HG03354 (cell line): ENCODE results near the gene KIZ.

Source experiments
- ATAC-seq: cut with Tn5 transposase; IDR thresholded peaks from one replicate; pipeline ENCODE4 v1.9.1; 2021; ENCODE audit warnings: mild to moderate bottlenecking; ENCODE audit not compliant: unreplicated experiment, poor library complexity, severe bottlenecking

KIZ gene

GRCh38 chr20:21103582-21104465 is 22.1 kb upstream of the KIZ start:
- ATAC-seq, result no peak

DNA sequence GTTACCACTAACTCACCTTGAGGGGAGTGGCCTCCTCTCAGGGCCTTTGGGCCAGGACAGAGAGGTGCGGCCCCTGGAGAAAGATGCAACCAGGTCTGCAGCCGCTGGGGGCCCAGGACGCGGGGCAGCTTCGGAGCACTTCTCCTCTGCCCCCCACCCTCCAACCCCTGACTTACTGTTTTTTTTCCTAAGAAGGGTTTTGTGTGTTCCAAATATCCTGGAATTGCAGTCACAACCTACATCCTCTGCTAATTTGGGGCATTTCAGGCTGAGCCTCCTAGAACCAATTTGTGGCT is 21.5 kb upstream of the KIZ start:
- ATAC-seq, result no peak

GRCh38 chr20:21104921-21105320 is 21.0 kb upstream of the KIZ start:
- no peak for ATAC-seq

DNA sequence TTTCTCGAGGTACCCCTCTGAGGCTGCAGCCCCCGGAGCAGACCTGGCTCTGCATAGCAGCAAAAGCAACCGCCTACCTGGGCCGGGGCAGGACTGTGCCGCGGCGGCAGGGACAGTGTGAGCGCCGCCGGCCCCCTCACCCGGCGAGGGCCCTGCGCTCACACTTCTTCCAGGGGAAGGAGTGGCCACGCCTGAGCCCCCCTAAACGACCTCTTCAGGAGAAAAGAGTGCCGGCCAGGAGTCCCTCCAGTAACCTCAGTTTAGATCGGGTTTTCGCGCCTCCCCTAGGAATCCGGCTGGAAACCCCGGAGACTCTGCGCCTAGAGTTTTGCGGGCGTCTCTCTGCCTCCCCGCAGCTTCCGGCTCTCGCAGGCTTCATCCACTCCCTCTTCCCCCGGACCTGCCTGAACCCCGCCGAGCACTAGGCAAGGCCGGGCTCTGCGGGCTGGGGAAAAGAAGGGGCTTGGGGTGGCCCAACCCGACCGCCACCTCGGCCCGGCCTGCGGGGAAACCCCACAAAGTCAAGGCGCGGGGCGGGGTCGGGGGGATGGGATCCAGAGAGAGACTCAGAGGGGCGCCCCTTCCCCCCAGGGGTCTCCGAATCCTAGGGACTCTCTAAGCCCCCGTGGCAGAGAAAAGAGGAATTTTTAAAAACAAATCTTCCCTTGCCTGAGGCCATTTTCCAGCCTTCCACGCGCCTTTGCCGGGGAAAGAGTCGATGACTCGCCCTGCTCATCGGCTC is 20.3 kb upstream of the KIZ start:
- no peak for ATAC-seq

GRCh38 chr20:21106171-21107017 is 19.5 kb upstream of the KIZ start, which contains the start of gene LINC00237:
LINC00237 (minus strand) TSS chr20:21106358.
- no peak for ATAC-seq

DNA sequence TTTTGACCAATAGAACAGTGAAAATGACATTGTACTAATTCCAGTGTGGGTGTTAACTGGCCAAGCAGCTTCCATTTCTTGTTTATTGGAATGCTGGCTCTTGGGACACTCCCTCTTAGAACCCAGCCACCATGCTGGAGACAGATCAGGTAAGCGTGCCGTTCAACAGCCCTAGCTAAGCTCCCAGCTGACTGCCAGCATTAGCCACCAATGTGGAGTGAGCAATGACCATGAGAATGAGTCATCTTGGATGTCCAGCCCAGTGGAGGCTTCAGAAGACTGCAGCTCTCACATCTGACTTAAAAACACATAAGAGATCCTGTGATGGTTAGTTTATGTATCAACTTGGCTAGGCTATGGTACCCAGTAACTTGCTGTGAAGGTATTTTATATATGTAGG is 16.7 kb upstream of the KIZ start:
- no peak for ATAC-seq

- no peak for ATAC-seq
Observed at GRCh38 chr20:21110811-21111210, 15.1 kb upstream of the KIZ start.

- no peak for ATAC-seq
Observed at GRCh38 chr20:21111416-21111815, 14.5 kb upstream of the KIZ start.

- ATAC-seq, result no peak
Observed at GRCh38 chr20:21113697-21114096, 12.2 kb upstream of the KIZ start.

GRCh38 chr20:21114584-21114983 is 11.3 kb upstream of the KIZ start:
- no peak for ATAC-seq

GRCh38 chr20:21117521-21117920 is 8.4 kb upstream of the KIZ start:
- no peak for ATAC-seq

DNA sequence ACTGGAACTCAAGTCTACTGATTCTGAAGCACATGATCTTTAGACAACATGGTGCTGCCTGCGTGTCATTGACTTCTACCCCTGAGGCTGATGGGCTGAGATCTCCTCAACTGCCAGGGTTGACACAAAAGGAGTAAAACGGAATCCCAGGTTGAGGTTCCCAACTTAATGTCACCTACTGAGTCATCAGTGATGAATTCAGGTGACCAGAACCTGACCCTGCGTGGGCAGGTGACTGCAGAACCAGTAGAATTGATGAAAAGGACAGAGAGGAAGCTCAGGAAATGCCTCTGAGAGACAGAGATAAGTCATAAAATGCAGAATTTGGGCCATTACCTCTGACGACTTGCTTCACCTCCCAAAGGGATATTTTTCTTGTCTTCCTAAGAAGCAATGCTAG is 7.7 kb upstream of the KIZ start:
- ATAC-seq, result no peak

- ATAC-seq, result no peak
Observed at GRCh38 chr20:21118782-21119181, 7.1 kb upstream of the KIZ start.

GRCh38 chr20:21124190-21124589 is 1.7 kb upstream of the KIZ start:
- ATAC-seq, result no peak

GRCh38 chr20:21125072-21125848 is 622 bp upstream of the KIZ start:
- ATAC-seq, result peak; percentile 35

GRCh38 chr20:21126581-21126870 is 644 bp downstream of the KIZ start:
- no peak for ATAC-seq

GRCh38 chr20:21127201-21127981 is 1.5 kb downstream of the KIZ start:
- no peak for ATAC-seq

DNA sequence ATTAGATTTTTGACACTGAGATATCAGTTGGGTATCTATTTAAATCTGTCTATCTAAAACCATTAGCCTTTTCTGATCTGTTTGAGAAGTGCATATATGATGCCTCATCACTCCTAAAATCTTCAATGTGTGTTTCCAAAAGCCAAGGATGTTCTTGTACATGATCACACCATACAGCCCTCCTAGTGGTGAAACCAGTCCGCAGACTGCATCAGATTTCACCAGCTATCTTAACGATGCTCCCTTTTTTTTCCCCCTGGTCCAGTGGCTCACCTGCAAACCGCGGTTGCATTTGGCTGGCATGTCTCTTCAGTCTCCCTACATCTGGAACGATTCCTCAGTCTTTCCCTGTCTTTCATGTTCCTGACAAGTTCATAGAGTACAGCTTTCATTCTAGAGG is 4.0 kb downstream of the KIZ start:
- ATAC-seq, result no peak

DNA sequence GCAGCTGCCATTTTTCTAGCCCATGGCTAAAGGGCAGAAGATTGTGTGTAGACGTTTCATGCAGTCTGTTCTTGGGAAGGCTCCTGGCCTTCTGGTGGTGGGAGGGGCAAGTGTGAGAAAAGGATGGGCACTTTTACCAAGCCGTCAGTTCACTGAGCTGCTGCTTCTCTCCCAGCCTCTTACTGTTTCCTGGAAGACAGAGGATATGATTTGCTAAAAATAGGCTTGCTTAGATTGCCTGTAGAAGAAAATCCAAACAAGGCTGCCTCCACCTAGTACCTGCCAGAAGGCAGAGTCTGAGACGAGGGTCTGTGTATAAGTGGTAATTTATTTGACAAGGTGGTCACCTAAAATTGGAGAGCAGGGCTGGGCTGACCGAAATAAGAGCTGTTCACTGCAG is 7.5 kb downstream of the KIZ start:
- ATAC-seq, result no peak
